ENCODE data around the gene ARL16. TPM values are rescaled to one million over a fixed set of nuclear protein-coding genes. Genes with fewer than 3 reads are reported as not detected.

Gene ARL16
- polyA plus RNA-seq, 2 of the 4 experiments (the other 2 are of a cell fraction): 45.2 to 53.6 TPM

DNA sequence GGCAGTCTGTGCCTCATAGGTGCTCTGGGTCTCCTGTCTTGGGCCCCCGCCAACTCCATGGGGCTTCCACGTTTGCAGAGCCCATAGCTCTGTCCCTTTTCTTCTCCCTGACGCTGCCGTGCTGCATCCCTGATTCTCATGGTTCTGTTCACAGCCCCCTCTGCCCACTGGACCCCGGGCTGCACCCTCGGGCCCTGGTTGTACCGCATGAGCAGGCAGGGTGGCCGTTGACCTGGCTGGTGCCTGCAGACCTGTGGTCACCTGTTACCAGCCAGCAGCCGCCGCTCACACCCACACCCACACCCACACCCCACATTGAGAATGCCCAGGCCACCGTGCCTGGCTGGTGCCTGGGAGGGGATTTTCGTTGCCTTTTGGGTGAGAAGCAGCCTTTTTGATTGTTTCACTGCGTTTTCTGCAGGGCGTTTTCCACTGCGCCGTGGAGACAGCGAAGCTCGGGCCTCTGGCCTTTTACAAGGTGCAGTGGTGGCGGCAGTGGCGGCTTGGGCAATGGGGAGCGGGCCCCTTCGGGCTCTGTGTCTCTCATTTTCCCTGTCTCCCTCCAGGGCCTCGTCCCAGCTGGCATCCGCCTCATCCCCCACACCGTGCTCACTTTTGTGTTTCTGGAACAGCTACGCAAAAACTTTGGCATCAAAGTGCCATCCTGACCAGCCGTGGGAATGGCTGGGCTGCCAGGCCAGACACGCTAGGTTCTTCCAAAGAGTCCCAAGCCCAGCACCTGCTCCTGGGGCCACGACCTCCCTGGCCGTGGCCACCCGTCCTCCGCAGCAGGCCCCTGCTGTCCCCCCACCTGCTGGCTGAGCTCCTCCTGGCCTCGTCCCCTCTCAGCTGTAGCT is 36.0 kb upstream of the ARL16 start:
- TF ChIP-seq TP53 (CRISPR knock-in tag; IDR thresholded peaks at IDR 0.05) (no peak), HEYL (CRISPR knock-in tag; IDR thresholded peaks at IDR 0.05) (no peak), HOXA7 (CRISPR knock-in tag; IDR thresholded peaks at IDR 0.05) (no peak), RARB (CRISPR knock-in tag; IDR thresholded peaks at IDR 0.05) (no peak), PHF8 (IDR thresholded peaks at IDR 0.05; ENCODE audit: borderline replicate concordance, low read depth) (no peak), CBX2 (IDR thresholded peaks at IDR 0.05; ENCODE audit: borderline replicate concordance, low read depth) (no peak)
- TF ChIP-seq, protein P1, sequence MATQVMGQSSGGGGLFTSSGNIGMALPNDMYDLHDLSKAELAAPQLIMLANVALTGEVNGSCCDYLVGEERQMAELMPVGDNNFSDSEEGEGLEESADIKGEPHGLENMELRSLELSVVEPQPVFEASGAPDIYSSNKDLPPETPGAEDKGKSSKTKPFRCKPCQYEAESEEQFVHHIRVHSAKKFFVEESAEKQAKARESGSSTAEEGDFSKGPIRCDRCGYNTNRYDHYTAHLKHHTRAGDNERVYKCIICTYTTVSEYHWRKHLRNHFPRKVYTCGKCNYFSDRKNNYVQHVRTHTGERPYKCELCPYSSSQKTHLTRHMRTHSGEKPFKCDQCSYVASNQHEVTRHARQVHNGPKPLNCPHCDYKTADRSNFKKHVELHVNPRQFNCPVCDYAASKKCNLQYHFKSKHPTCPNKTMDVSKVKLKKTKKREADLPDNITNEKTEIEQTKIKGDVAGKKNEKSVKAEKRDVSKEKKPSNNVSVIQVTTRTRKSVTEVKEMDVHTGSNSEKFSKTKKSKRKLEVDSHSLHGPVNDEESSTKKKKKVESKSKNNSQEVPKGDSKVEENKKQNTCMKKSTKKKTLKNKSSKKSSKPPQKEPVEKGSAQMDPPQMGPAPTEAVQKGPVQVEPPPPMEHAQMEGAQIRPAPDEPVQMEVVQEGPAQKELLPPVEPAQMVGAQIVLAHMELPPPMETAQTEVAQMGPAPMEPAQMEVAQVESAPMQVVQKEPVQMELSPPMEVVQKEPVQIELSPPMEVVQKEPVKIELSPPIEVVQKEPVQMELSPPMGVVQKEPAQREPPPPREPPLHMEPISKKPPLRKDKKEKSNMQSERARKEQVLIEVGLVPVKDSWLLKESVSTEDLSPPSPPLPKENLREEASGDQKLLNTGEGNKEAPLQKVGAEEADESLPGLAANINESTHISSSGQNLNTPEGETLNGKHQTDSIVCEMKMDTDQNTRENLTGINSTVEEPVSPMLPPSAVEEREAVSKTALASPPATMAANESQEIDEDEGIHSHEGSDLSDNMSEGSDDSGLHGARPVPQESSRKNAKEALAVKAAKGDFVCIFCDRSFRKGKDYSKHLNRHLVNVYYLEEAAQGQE (IDR thresholded peaks at IDR 0.05): no peak
- FAIRE-seq: no peak
- ChIA-PET POLR2A (no interaction called here), CTCF (interaction anchor here (0.6 to 7.7 kb wide), 6 partner anchors 9 to 395 kb away, joined by 3 to 55 read pairs (median 3); no protein-coding TSS in a partner anchor)
- 88% methylated on average over 33 of the region's 33 CpGs for WGBS (ENCODE audit: missing lambda C conversion rate)
- Histone ChIP-seq H3K9me3 (no peaks in the 10 kb centered on the region), H3K4me1 (peaks cover 19% of the 10 kb centered on the region), H3K27ac (no peak overlapping the region), H3K4me2 (no peak overlapping the region), H3K4me3 (no peak overlapping the region)
- DNase-seq (ENCODE audit: low read depth in 1 of 2, low spot score in 1 of 2): no peak
- no peak for ATAC-seq

DNA sequence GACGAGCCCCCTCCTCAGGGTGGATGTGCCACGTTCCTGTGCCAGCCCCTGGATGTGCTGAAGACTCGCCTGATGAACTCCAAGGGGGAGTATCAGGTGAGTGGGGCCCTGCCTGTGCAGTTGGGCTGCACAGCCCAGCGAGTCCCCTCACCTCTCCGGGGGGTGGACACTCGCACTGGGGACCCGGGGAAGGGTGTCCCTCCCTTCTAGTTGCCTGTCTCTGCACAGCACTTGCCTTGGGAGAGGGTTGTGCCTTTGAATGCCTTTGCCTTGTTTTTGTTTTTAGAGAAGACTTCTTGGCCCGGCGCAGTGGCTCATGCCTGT is 34.1 kb upstream of the ARL16 start:
- ChIA-PET CTCF (interaction anchor here (1.2 kb wide), 1 partner anchor 17 kb away, joined by 4 read pairs; no protein-coding TSS in a partner anchor), POLR2A (interaction anchor here (0.5 to 0.9 kb wide), 2 partner anchors 113 to 149 kb away, joined by 3 to 5 read pairs; no protein-coding TSS in a partner anchor)
- WGBS (ENCODE audit: missing lambda C conversion rate): 92% methylated on average over 9 of the region's 9 CpGs
- H3K4me1 ChIP-seq: peaks cover 18% of the 10 kb centered on the region
- no peak overlapping the region for H3K4me2 ChIP-seq
- ATAC-seq: no peak
- TF ChIP-seq TFCP2L1 (CRISPR knock-in tag; IDR thresholded peaks at IDR 0.05): no peak
- no peak for TF ChIP-seq BHLHE40 (IDR thresholded peaks at IDR 0.05; ENCODE audit: low read depth, low read length)
- TF ChIP-seq JUNB (IDR thresholded peaks at IDR 0.05): no peak
- TF ChIP-seq KDM5A (IDR thresholded peaks at IDR 0.05): no peak
- no peak for DNase-seq (ENCODE audit: low read depth in 1 of 2, low spot score in 1 of 2)
- no peak overlapping the region for H3K4me3 ChIP-seq
- no peak for FAIRE-seq
- H3K9me3 ChIP-seq: no peaks in the 10 kb centered on the region
- no peak overlapping the region for H3K27ac ChIP-seq

DNA sequence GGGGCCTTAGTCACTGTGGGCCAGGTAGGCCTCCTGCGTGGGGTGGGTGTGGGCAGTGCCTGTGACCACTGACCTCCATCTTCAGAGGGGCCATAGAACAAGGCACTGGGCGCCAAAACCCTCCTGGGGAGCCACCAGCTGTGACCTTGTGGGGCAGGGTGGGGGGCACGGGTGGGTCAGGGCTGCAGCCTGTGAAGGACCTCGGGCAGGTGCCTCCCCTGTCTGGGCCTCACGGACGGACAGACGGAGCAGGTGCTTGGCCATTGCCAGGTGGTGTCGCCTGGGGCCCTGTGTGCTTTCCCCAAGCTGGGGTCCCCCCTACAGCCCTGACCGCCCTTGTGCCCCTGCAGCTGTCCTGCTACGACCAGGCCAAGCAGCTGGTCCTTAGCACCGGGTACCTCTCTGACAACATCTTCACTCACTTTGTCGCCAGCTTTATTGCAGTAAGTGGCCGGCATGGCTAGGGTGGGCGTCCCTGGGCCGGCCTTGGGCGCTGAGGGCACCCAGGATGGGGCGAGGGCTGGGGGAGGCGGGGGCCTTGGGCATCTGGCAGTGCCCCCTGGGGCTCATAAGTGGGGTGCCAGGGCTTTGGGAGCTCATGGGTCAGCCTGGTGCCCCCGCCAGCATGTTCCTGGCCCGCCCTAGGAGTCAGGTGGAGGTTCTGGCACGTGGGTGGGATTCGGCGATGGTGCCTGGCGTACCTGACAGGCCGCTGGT is 33.6 kb upstream of the ARL16 start:
- Histone ChIP-seq H3K4me1 (peaks cover 13% of the 10 kb centered on the region), H3K4me2 (no peak overlapping the region), H3K9me3 (no peaks in the 10 kb centered on the region), H3K4me3 (no peak overlapping the region), H3K27ac (no peak overlapping the region)
- WGBS (ENCODE audit: missing lambda C conversion rate): 96% methylated on average over 14 of the region's 25 CpGs
- CTCF ChIA-PET: no interaction called here
- no peak for ATAC-seq
- TF ChIP-seq, protein P2, sequence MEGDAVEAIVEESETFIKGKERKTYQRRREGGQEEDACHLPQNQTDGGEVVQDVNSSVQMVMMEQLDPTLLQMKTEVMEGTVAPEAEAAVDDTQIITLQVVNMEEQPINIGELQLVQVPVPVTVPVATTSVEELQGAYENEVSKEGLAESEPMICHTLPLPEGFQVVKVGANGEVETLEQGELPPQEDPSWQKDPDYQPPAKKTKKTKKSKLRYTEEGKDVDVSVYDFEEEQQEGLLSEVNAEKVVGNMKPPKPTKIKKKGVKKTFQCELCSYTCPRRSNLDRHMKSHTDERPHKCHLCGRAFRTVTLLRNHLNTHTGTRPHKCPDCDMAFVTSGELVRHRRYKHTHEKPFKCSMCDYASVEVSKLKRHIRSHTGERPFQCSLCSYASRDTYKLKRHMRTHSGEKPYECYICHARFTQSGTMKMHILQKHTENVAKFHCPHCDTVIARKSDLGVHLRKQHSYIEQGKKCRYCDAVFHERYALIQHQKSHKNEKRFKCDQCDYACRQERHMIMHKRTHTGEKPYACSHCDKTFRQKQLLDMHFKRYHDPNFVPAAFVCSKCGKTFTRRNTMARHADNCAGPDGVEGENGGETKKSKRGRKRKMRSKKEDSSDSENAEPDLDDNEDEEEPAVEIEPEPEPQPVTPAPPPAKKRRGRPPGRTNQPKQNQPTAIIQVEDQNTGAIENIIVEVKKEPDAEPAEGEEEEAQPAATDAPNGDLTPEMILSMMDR (IDR thresholded peaks at IDR 0.05): no peak
- TF ChIP-seq HOXB5 (CRISPR knock-in tag; IDR thresholded peaks at IDR 0.05) (no peak), POLR2A (IDR thresholded peaks at IDR 0.05; ENCODE audit: low read length) (no peak), SREBF2 (IDR thresholded peaks at IDR 0.05) (no peak), RAD21 (conservative IDR thresholded peaks at IDR 0.05 in 1 of 2, IDR thresholded peaks at IDR 0.05 in 1 of 2) (no peak), ATOH8 (CRISPR knock-in tag; IDR thresholded peaks at IDR 0.05; ENCODE audit: low read depth) (no peak), ZC3H11A (IDR thresholded peaks at IDR 0.05) (no peak), RFX5 (IDR thresholded peaks at IDR 0.05) (no peak), EHF (CRISPR knock-in tag; IDR thresholded peaks at IDR 0.05) (no peak), HOXA7 (CRISPR knock-in tag; IDR thresholded peaks at IDR 0.05) (no peak), SMC3 (IDR thresholded peaks at IDR 0.05) (no peak), PBX3 (IDR thresholded peaks at IDR 0.05) (no peak), JUN (IDR thresholded peaks at IDR 0.05) (no peak)
- no peak for FAIRE-seq
- POLR2A ChIA-PET: interaction anchor here (0.5 to 0.9 kb wide), 2 partner anchors 114 to 150 kb away, joined by 3 to 5 read pairs; no protein-coding TSS in a partner anchor
- no peak for DNase-seq (ENCODE audit: low read depth in 1 of 2, low spot score in 1 of 2)
